ENCODE results near the gene FHOD1. TPM values are rescaled to one million over a fixed set of nuclear protein-coding genes. Genes with fewer than 3 reads are reported as not detected.

Gene FHOD1
- total and polyA plus RNA-seq, 2 donors (not counting 1 experiment from before 2014, with no cell fraction given) = 46.3 to 46.9 TPM

GRCh38 chr16:67256701-67257230 lies 9.5 kb upstream of the FHOD1 start:
- Histone ChIP-seq H3K9ac (ENCODE audit: low read length) (no peak overlapping the region), H2AFZ (ENCODE audit: insufficient read depth, low read depth, low read length, poor library complexity, severe bottlenecking) (no peak overlapping the region), H3K27ac (ENCODE audit: low read length in 2 of 2) (no peak overlapping the region), H3K79me2 (ENCODE audit: control insufficient read depth, insufficient read depth, low read length) (no peaks in the 10 kb centered on the region), H3K27me3 (replicated peaks in 1 of 4; ENCODE audit: control extremely low read depth in 1 of 4, control insufficient read depth in 3 of 4, insufficient read depth in 4 of 4, low read length in 3 of 4) (peaks cover 0 to 7% (median 0%) of the 10 kb centered on the region in 4 experiments), H3K4me2 (replicated peaks; ENCODE audit: low read depth, low read length, poor library complexity, severe bottlenecking) (no peak overlapping the region), H3K4me1 (ENCODE audit: control insufficient read depth in 2 of 2, insufficient read depth in 2 of 2, low read length in 2 of 2) (no peaks in the 10 kb centered on the region), H3K4me3 (ENCODE audit: control extremely low read depth in 1 of 5, extremely low read depth in 1 of 5, insufficient read depth in 1 of 5, low read depth in 2 of 5, low read length in 4 of 5) (no peak overlapping the region), H3K9me3 (ENCODE audit: control extremely low read depth in 1 of 3, control insufficient read depth in 2 of 3, insufficient read depth in 1 of 3, low read length in 2 of 3) (no peaks in the 10 kb centered on the region), H4K20me1 (ENCODE audit: control insufficient read depth, insufficient read depth, low read length, poor library complexity, severe bottlenecking) (no peaks in the 10 kb centered on the region), H3K36me3 (replicated peaks in 1 of 2; ENCODE audit: control extremely low read depth in 1 of 2, control insufficient read depth in 1 of 2, extremely low read depth in 1 of 2, insufficient read depth in 2 of 2, low read length in 1 of 2) (no peaks in the 10 kb centered on the region)
- WGBS (ENCODE audit: insufficient coverage) = 95% methylated on average over 7 of the region's 11 CpGs
- Mint-ChIP-seq H3K4me1 (no peaks in the 10 kb centered on the region), H3K27ac (no peak overlapping the region), H3K9me3 (ENCODE audit: insufficient read depth) (no peaks in the 10 kb centered on the region), H3K4me3 (no peak overlapping the region), H3K27me3 (no peaks in the 10 kb centered on the region)
- ChIA-PET POLR2A (no interaction called here), CTCF (no interaction called here)
- DNase-seq = no peak
- TF ChIP-seq EZH2 (IDR thresholded peaks at IDR 0.05; ENCODE audit: borderline replicate concordance, insufficient read depth, low read depth, low read length, poor library complexity, severe bottlenecking) = no peak
- TF ChIP-seq, protein P1, sequence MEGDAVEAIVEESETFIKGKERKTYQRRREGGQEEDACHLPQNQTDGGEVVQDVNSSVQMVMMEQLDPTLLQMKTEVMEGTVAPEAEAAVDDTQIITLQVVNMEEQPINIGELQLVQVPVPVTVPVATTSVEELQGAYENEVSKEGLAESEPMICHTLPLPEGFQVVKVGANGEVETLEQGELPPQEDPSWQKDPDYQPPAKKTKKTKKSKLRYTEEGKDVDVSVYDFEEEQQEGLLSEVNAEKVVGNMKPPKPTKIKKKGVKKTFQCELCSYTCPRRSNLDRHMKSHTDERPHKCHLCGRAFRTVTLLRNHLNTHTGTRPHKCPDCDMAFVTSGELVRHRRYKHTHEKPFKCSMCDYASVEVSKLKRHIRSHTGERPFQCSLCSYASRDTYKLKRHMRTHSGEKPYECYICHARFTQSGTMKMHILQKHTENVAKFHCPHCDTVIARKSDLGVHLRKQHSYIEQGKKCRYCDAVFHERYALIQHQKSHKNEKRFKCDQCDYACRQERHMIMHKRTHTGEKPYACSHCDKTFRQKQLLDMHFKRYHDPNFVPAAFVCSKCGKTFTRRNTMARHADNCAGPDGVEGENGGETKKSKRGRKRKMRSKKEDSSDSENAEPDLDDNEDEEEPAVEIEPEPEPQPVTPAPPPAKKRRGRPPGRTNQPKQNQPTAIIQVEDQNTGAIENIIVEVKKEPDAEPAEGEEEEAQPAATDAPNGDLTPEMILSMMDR (IDR thresholded peaks at IDR 0.05) = no peak
- intact Hi-C loops (cut with micrococcal nuclease) = no loop called here
- ATAC-seq (ENCODE audit: low read depth) = no peak

- TF ChIP-seq, protein P1 (IDR thresholded peaks at IDR 0.05) = no peak
- TF ChIP-seq EZH2 (IDR thresholded peaks at IDR 0.05; ENCODE audit: borderline replicate concordance, insufficient read depth, low read depth, low read length, poor library complexity, severe bottlenecking) = no peak
- H3K4me2 ChIP-seq (replicated peaks; ENCODE audit: low read depth, low read length, poor library complexity, severe bottlenecking) = no peak overlapping the region
Measured at GRCh38 chr16:67255553-67256221, 8.4 kb upstream of the FHOD1 start.

More at GRCh38 chr16:67255553-67256221, 8.4 kb upstream of the FHOD1 start:
- intact Hi-C loops (cut with micrococcal nuclease) = no loop called here
- no peaks in the 10 kb centered on the region for H3K4me1 Mint-ChIP-seq
- no peak for ATAC-seq (ENCODE audit: low read depth)
- POLR2A ChIA-PET = no interaction called here
- Histone ChIP-seq H3K9me3 (ENCODE audit: control extremely low read depth in 1 of 3, control insufficient read depth in 2 of 3, insufficient read depth in 1 of 3, low read length in 2 of 3) (no peaks in the 10 kb centered on the region), H3K79me2 (ENCODE audit: control insufficient read depth, insufficient read depth, low read length) (no peaks in the 10 kb centered on the region), H3K27ac (ENCODE audit: low read length in 2 of 2) (no peak overlapping the region), H3K9ac (ENCODE audit: low read length) (no peak overlapping the region), H4K20me1 (ENCODE audit: control insufficient read depth, insufficient read depth, low read length, poor library complexity, severe bottlenecking) (no peaks in the 10 kb centered on the region), H3K4me3 (ENCODE audit: control extremely low read depth in 1 of 5, extremely low read depth in 1 of 5, insufficient read depth in 1 of 5, low read depth in 2 of 5, low read length in 4 of 5) (no peak overlapping the region), H3K4me1 (ENCODE audit: control insufficient read depth in 2 of 2, insufficient read depth in 2 of 2, low read length in 2 of 2) (no peaks in the 10 kb centered on the region), H3K36me3 (replicated peaks in 1 of 2; ENCODE audit: control extremely low read depth in 1 of 2, control insufficient read depth in 1 of 2, extremely low read depth in 1 of 2, insufficient read depth in 2 of 2, low read length in 1 of 2) (no peaks in the 10 kb centered on the region), H2AFZ (ENCODE audit: insufficient read depth, low read depth, low read length, poor library complexity, severe bottlenecking) (no peak overlapping the region), H3K27me3 (replicated peaks in 1 of 4; ENCODE audit: control extremely low read depth in 1 of 4, control insufficient read depth in 3 of 4, insufficient read depth in 4 of 4, low read length in 3 of 4) (peaks cover 0 to 7% (median 2%) of the 10 kb centered on the region in 4 experiments)
- H3K9me3 Mint-ChIP-seq (ENCODE audit: insufficient read depth) = no peaks in the 10 kb centered on the region
- 96% methylated on average over 15 of the region's 17 CpGs for WGBS (ENCODE audit: insufficient coverage)
- no peaks in the 10 kb centered on the region for H3K27me3 Mint-ChIP-seq
- no peak overlapping the region for H3K4me3 Mint-ChIP-seq
- CTCF ChIA-PET = no interaction called here
- no peak overlapping the region for H3K27ac Mint-ChIP-seq
- DNase-seq = no peak

Data from B cell (primary cell).